C4-2B (cell line): ENCODE measurements around the gene SPATA18.

ENCODE experiments used
- CTCF ChIP-seq: fragments of 450-650 bp; conservative IDR thresholded peaks from 2 replicates; pipeline ENCODE4 v1.5.1; 2017; ENCODE audit warnings: mild to moderate bottlenecking
- ZFX ChIP-seq: fragments of 450-650 bp; IDR thresholded peaks from 2 replicates; pipeline ENCODE4 v1.6.1; 2017

- no peak for TF ChIP-seq CTCF
- TF ChIP-seq ZFX = no peak
Measured at GRCh38 chr4:52057196-52057595, 6.1 kb downstream of the SPATA18 start.
